ENCODE data around the gene MAD1L1. TPM values are rescaled to one million over a fixed set of nuclear protein-coding genes. Genes with fewer than 3 reads are reported as not detected.
A peak's percentile ranks its signal among the peaks of the same experiment; 100 is the strongest.

MAD1L1 gene
- total RNA-seq, 4 donors from 2014 or later = 8.0 to 52.7 (median 26.7) TPM

DNA sequence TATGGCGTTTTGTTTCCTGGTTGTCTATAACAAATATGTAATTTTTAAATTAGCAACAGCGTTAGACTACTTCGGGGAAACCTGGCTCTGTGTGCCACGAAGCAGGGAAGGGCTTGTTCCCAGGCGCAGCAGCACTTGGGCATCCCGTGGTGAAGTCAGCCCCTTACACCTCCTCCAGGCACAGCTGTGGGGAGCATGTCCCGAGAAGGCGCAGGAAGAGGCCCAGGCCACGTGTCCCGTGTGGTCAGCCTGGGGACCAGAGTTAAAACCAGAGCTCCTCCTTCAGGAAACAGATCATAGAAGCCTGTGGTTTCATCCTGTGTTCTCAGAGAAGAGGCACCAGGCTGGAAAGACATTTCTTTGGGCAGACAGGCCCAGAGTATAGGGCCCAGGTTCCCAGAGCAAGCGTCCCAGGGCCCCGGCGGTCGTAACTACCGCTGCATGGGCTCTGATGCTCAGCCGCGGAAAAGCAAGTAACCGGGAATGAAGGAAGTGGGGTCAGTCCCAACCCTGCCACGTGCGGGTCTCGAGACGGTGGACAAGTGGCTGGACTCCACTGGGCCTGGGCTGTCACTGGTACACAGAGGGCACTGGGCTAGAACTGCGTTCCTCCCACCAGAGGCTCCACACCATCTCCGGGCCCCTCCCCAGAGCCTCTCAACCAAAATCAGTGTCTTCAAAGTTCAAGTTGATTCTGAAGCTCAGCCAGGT lies 16.4 kb upstream of the MAD1L1 start:
- no peaks in the 10 kb centered on the region for H3K9me3 ChIP-seq
- H3K27ac ChIP-seq = peak overlapping the region in 3 of 4 donors; percentile 22 to 39 (median 29)
- intact Hi-C loops (cut with DNase I; ENCODE audit: low total_unique reads) = loop anchor here (10.0 kb wide), 1 partner anchor 106 kb away; the partner anchor contains the start of gene EIF3B
- no peak overlapping the region for H3K4me3 ChIP-seq
- peaks cover 0 to 10% (median 0%) of the 10 kb centered on the region in 4 donors for H3K4me1 ChIP-seq
- in situ Hi-C loops (cut with MboI; ENCODE audit: low pct_ligation_motif_present in 1 of 4, low pct_unique_long_range_greater_than_20kb in 1 of 4, low sequenced_read_pairs in 3 of 4) = loop anchor here in 3 of 4 donors (10.0 to 25.0 kb wide), 2 partner anchors 96 to 113 kb away; partner anchors contain the start of gene EIF3B (in 2 of the 3)
- 33 to 72% methylated on average over 7 to 24 of the region's 24 CpGs for WGBS, 2 donors (ENCODE audit: low coverage in 1 of 2)
- DNase-seq = peak; percentile 35
- no peak for TF ChIP-seq POLR2A (IDR thresholded peaks at IDR 0.05)
- TF ChIP-seq POLR2AphosphoS5 (IDR thresholded peaks at IDR 0.05) = no peak
- TF ChIP-seq EP300 (IDR thresholded peaks at IDR 0.05; ENCODE audit: low read depth) = no peak
- TF ChIP-seq, protein P1, sequence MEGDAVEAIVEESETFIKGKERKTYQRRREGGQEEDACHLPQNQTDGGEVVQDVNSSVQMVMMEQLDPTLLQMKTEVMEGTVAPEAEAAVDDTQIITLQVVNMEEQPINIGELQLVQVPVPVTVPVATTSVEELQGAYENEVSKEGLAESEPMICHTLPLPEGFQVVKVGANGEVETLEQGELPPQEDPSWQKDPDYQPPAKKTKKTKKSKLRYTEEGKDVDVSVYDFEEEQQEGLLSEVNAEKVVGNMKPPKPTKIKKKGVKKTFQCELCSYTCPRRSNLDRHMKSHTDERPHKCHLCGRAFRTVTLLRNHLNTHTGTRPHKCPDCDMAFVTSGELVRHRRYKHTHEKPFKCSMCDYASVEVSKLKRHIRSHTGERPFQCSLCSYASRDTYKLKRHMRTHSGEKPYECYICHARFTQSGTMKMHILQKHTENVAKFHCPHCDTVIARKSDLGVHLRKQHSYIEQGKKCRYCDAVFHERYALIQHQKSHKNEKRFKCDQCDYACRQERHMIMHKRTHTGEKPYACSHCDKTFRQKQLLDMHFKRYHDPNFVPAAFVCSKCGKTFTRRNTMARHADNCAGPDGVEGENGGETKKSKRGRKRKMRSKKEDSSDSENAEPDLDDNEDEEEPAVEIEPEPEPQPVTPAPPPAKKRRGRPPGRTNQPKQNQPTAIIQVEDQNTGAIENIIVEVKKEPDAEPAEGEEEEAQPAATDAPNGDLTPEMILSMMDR (IDR thresholded peaks at IDR 0.05) = no peak
- no peaks in the 10 kb centered on the region for H3K27me3 ChIP-seq
- H3K36me3 ChIP-seq = no peaks in the 10 kb centered on the region

DNA sequence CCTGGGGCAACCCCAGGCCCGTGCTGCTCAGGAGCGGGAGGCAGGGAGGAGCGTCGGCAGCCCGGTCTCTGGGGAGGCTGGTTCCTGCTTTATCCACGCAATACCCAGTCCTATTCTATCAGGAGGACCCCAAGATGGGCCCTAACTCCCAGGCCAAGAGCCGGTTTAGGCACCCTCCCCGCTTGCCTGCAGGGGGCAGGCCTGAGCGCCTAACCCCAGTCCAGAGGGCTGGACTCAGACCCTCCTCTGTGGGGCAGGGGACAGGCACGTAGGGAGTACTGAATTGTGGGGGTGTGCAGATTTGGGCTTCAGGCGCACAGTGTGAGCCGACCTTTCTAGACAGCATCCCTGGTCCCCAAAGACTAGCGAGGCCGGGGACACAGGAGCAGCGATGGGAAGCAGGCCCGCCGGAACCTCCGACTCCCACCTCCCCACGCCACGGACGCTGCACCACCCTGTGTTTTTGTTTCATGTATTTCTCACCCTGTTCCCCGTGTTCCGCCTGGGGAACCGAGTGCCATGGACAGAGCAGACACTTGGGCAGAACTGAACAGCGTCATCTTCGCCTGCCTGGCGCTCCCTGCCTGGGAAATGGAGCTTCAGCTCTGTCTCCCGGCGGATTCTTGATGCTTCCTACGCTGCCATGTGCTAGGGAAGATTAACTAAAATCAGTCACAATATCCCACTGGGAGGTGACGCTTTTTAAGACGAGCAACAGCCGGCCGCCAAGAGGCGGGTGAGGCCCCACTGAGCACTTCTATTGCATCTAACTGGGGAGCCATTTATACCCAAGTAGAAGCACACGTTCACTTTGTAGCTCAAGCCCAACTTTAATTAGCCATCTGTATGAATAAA lies 14.6 kb upstream of the MAD1L1 start:
- TF ChIP-seq, protein P1 (IDR thresholded peaks at IDR 0.05) = peak; percentile 44 to 65 (median 49)
- no peak for TF ChIP-seq EP300 (IDR thresholded peaks at IDR 0.05; ENCODE audit: low read depth)
- 77% methylated on average over 36 of the region's 36 CpGs; no CpG with 5 or more reads in 1 of the 2 donors for WGBS, 2 donors (ENCODE audit: low coverage in 1 of 2)
- intact Hi-C loops (cut with DNase I; ENCODE audit: low total_unique reads) = loop anchor here (10.0 kb wide), 1 partner anchor 107 kb away; the partner anchor contains the start of gene EIF3B
- Histone ChIP-seq H3K36me3 (no peaks in the 10 kb centered on the region), H3K4me3 (no peak overlapping the region), H3K4me1 (peaks cover 8 to 20% (median 11%) of the 10 kb centered on the region in 4 donors), H3K27ac (no peak overlapping the region), H3K27me3 (no peaks in the 10 kb centered on the region), H3K9me3 (no peaks in the 10 kb centered on the region)
- in situ Hi-C loops (cut with MboI; ENCODE audit: low pct_ligation_motif_present in 1 of 4, low pct_unique_long_range_greater_than_20kb in 1 of 4, low sequenced_read_pairs in 3 of 4) = loop anchor here in 3 of 4 donors (10.0 to 25.0 kb wide), 2 partner anchors 97 to 115 kb away; partner anchors contain the start of gene EIF3B (in 2 of the 3)
- DNase-seq = no peak

DNA sequence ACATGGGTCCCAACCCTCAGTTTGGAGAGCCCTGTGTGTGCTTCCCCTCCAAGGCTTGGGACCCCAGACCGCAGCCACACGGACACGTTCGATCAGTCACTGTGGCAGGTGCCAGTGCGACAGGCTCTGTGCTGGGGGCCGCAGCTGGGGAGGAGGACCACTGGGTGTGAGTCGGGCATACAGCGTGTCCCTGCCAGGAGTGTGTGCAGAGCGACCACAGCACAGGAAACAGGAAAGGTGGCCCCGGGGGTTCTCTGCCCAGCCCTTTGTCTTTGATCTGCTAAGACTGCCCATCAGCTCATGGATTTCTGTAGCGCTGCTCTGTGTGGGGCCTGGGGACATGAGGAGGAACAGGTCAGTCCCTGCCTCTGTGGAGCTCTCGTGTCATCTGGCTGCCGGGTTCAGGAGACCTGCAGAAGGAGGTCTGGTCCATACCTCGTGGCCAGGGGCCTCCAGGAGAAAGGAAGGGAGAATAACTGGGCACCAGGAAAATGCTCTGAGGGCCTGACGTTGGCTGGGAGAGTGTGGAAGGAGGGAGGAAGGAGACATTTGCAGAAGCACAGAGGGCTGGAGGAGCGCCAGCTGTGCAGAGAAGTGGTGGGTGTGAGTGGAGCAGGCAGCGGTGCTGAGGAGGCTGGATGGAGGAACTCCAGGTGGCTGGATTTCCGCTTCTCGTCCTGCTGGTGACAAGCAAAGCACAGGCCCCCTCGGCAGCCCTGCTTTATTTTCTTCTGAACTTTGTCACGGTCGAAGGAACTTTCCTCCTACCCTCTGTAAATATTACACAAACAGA lies 13.3 kb upstream of the MAD1L1 start:
- 67 to 77% methylated on average over 7 to 22 of the region's 22 CpGs for WGBS, 2 donors (ENCODE audit: low coverage in 1 of 2)
- H3K4me3 ChIP-seq = no peak overlapping the region
- intact Hi-C loops (cut with DNase I; ENCODE audit: low total_unique reads) (loop anchor here (10.0 kb wide), 1 partner anchor 109 kb away; the partner anchor contains the start of gene EIF3B), in situ Hi-C loops (cut with MboI; ENCODE audit: low pct_ligation_motif_present in 1 of 4, low pct_unique_long_range_greater_than_20kb in 1 of 4, low sequenced_read_pairs in 3 of 4) (loop anchor here in 3 of 4 donors (10.0 to 25.0 kb wide), 2 partner anchors 99 to 116 kb away; partner anchors contain the start of gene EIF3B (in 2 of the 3))
- no peaks in the 10 kb centered on the region for H3K27me3 ChIP-seq
- peaks cover 11 to 26% (median 16%) of the 10 kb centered on the region in 4 donors for H3K4me1 ChIP-seq
- no peaks in the 10 kb centered on the region for H3K9me3 ChIP-seq
- H3K27ac ChIP-seq = no peak overlapping the region
- TF ChIP-seq, protein P1 (IDR thresholded peaks at IDR 0.05) = no peak
- TF ChIP-seq POLR2AphosphoS5 (IDR thresholded peaks at IDR 0.05) = no peak
- no peak for TF ChIP-seq EP300 (IDR thresholded peaks at IDR 0.05; ENCODE audit: low read depth)
- no peak for TF ChIP-seq POLR2A (IDR thresholded peaks at IDR 0.05)
- H3K36me3 ChIP-seq = no peaks in the 10 kb centered on the region
- peak; percentile 17 for DNase-seq
